NAMALWA (cell line): ENCODE results near the gene CMSS1.
"Not testable (repeated sequence)": the region's sequence is repeated elsewhere in the genome, so short reads cannot be mapped to it uniquely, and the experiment has no call there.

ENCODE experiments used
- DNase-seq: peaks from one replicate; pipeline ENCODE4 v3.0.0-alpha.2; 2015; ENCODE audit warnings: low spot score

Gene CMSS1

DNA sequence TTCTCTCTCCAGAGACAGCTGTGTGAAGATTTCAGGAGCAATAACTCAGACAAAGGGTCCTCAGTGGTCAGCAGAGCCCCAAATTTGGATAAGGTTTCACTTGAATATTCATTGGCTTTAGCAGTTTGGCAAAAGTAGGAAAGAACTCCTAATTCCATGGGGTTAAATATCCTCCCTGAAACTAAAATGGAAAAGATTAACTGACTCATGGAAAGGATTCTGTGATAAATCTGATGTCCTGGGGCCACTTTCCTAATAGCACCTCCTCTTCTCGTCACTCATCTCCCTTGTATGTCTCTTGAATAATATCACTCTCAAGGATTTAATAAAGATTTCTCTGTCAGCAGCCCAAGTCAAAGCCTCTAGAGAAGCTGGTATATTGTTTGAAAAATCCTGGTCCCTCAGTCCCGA, 409.9 kb downstream of the CMSS1 start:
- no peak for DNase-seq

GRCh38 chr3:100228247-100228646, 410.6 kb downstream of the CMSS1 start:
- DNase-seq = no peak

DNA sequence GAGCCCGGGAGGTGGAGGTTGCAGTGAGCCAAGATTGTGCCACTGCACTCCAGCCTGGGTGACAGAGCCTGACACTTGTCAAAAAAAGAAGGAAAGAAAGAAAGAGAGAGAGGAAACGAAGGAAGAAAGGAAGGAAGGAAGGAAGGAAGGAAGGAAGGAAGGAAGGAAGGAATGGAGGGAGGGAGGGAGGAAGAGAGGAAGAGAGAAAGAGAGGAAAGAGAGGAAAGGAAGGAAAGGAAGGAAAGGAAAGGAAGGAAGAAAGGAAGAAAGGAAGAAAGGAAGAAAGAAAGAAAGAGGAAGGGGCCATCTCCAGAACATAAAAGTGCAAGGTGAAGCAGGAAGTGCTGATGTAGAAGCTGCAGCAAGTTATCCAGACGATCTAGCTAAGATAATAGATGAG, 411.5 kb downstream of the CMSS1 start:
- not testable (repeated sequence) for DNase-seq

DNA sequence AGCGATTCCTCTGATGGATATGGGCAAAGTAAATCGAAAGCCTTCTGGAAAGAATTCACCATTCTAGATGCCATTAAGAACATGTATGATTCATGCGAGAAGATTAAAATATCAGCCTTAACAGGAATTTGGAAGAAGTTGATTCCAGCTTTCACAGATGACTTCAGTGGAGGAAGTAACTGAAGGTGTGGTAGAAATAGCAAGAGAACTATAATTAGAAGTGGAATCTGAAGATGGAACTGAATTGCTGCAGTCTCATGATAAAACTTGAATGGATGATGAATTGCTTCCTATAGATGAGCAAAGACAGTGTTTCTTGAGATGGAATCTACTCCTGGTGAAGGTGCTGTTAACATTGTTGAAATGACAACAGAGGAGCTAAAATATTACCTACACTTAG, 413.0 kb downstream of the CMSS1 start:
- DNase-seq = no peak
